Measurements from ENCODE around the gene RPS2. TPM values are rescaled to one million over a fixed set of nuclear protein-coding genes. Genes with fewer than 3 reads are reported as not detected.
"Not testable (repeated sequence)": the region's sequence is repeated elsewhere in the genome, so short reads cannot be mapped to it uniquely, and the experiment has no call there.

Gene RPS2
- total and polyA plus RNA-seq, 2 of the 8 experiments (the other 6 are each of a cell fraction or from before 2014, with no cell fraction given) = 4,042 to 16,783 TPM

DNA sequence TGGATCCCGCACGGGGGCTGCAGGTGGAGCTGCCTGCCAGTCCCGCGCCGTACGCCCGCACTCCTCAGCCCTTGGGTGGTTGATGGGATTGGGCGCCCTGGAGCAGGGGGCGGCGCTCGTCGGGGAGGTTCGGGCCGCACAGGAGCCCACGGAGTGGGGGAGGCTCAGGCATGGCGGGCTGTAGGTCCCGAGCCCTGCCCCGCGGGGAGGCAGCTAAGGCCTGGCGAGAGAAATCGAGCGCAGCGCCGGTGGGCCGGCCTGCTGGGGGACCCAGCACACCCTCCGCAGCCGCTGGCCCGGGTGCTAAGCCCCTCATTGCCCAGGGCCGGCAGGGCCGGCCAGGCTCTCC, 6.5 kb downstream of the RPS2 start:
- FAIRE-seq; H2AFZ ChIP-seq (ENCODE audit: low read length); H3K14ac ChIP-seq (ENCODE audit: insufficient read length); H3K56ac ChIP-seq (replicated peaks; ENCODE audit: insufficient read length, low read depth, low read length); H3K4me3 ChIP-seq (ENCODE audit: extremely low read depth in 1 of 4, insufficient read depth in 2 of 4, low read depth in 3 of 4, low read length in 4 of 4); H3K23me2 ChIP-seq (ENCODE audit: low read depth, low read length); H2BK120ac ChIP-seq (replicated peaks; ENCODE audit: low read depth, low read length); H2AK5ac ChIP-seq (ENCODE audit: low read depth, low read length); H3K79me1 ChIP-seq (ENCODE audit: low read depth, low read length); H4K5ac ChIP-seq (ENCODE audit: insufficient read length, low read depth, low read length); H3K18ac ChIP-seq (ENCODE audit: extremely low read depth, low read length); H3K9me3 ChIP-seq (ENCODE audit: insufficient read depth in 2 of 2, low read depth in 1 of 2, low read length in 1 of 2); H3K4me2 ChIP-seq (ENCODE audit: insufficient read depth in 1 of 2, low read depth in 2 of 2, low read length in 2 of 2); H3K4ac ChIP-seq (replicated peaks; ENCODE audit: insufficient read length, low read depth, low read length); H3K27me3 ChIP-seq (replicated peaks in 1 of 4; ENCODE audit: control insufficient read depth in 3 of 4, extremely low read depth in 1 of 4, insufficient read depth in 3 of 4, low read length in 3 of 4); H3K23ac ChIP-seq (ENCODE audit: insufficient read length); H4K20me1 ChIP-seq (replicated peaks in 1 of 2; ENCODE audit: control insufficient read depth in 1 of 2, insufficient read depth in 2 of 2, low read length in 2 of 2); H3K27ac ChIP-seq (ENCODE audit: low read depth, low read length); H2BK5ac ChIP-seq (ENCODE audit: low read depth, low read length); H2BK12ac ChIP-seq (ENCODE audit: low read depth, low read length); DNase-seq (ENCODE audit: low read depth in 1 of 2, low spot score in 2 of 2); H2BK15ac ChIP-seq (ENCODE audit: low read length); H2BK20ac ChIP-seq (ENCODE audit: low read length); H4K91ac ChIP-seq (replicated peaks; ENCODE audit: insufficient read length, low read length); H3K9ac ChIP-seq (replicated peaks in 1 of 4; ENCODE audit: extremely low read depth in 1 of 4, low read depth in 3 of 4, low read length in 3 of 4); H4K8ac ChIP-seq (ENCODE audit: extremely low read depth, insufficient read depth, low read length): not testable (repeated sequence)
- peaks cover 0 to 12% (median under 1%) of the 10 kb centered on the region in 4 experiments; a peak in 4 of 7 replicates for H3K4me1 ChIP-seq (replicated peaks in 1 of 4; ENCODE audit: control insufficient read depth in 3 of 4, insufficient read depth in 4 of 4, low read length in 3 of 4)
- 90% methylated on average over 12 of the region's 30 CpGs; no CpG with 5 or more reads in 1 of the 2 experiments for WGBS, 2 experiments (ENCODE audit: extremely low coverage in 1 of 2, insufficient coverage in 1 of 2, insufficient read length in 1 of 2, insufficient replicate concordance in 2 of 2, low coverage in 1 of 2, low lambda C conversion rate in 2 of 2, missing lambda C conversion rate in 1 of 2)
- ChIA-PET POLR2A (ENCODE audit: partially characterized antibody) (interaction anchor here (1.3 to 19.8 kb wide), 6 partner anchors 9 to 197 kb away, joined by 4 to 736 read pairs (median 58); partner anchors contain the start of genes GFER, MSRB1, NME3 and NOXO1), CTCF (ENCODE audit: partially characterized antibody) (interaction anchor here (1.1 to 1.8 kb wide), 3 partner anchors 13 to 20 kb away, joined by 3 to 8 read pairs (median 4); partner anchors contain the start of gene TBL3)
- H3K36me3 ChIP-seq (ENCODE audit: control insufficient read depth in 2 of 4, insufficient read depth in 4 of 4, low read length in 3 of 4) = peaks cover 10 to 23% (median 19%) of the 10 kb centered on the region in 4 experiments
- peaks cover 0 to 14% of the 10 kb centered on the region in 2 experiments; a peak in 2 of 4 replicates for H3K79me2 ChIP-seq (ENCODE audit: control insufficient read depth in 1 of 2, insufficient read depth in 2 of 2, low read length in 2 of 2)

All from H1 (cell line).